Stomach (tissue), 9 donors: Measurements from ENCODE around the gene BBS7. TPM values are rescaled to one million over a fixed set of nuclear protein-coding genes. Genes with fewer than 3 reads are reported as not detected.

Source experiments
- DNase-seq, 2 donors: peaks; one replicate each; pipeline versions ENCODE4 v3.0.0 to v3.0.0-alpha.2; 2013 to 2019
- H3K27ac ChIP-seq, 5 donors: fragments of 200-600 bp in 4 of 5; sonication (generic) in 4 of 5; one replicate each; pipeline ENCODE4 v1.5.1; 2013 to 2019; ENCODE audit warnings: mild to moderate bottlenecking in 1 of 5, moderate library complexity in 1 of 5
- H3K27me3 ChIP-seq, 3 donors: fragments of 200-600 bp; sonication (generic); one replicate each; pipeline ENCODE4 v1.5.1; 2017 to 2019; ENCODE audit warnings: mixed run types in 1 of 3
- H3K36me3 ChIP-seq, 4 donors: fragments of 200-600 bp; sonication (generic); 1 replicate in 3 of 4; 2 replicates in 1 of 4; pipeline ENCODE4 v1.5.1; 2016 to 2019
- H3K4me1 ChIP-seq, 4 donors: fragments of 200-600 bp; sonication (generic); one replicate each; pipeline ENCODE4 v1.5.1; 2016 to 2019
- H3K4me3 ChIP-seq, 4 donors: fragments of 200-600 bp; sonication (generic) in 3 of 4; one replicate each; pipeline ENCODE4 v1.5.1; 2016 to 2019; ENCODE audit warnings: mild to moderate bottlenecking in 1 of 4
- H3K9me3 ChIP-seq, 4 donors: fragments of 200-600 bp; sonication (generic); one replicate each; pipeline ENCODE4 v1.5.1; 2016 to 2019
- EP300 ChIP-seq: sonication (generic); formaldehyde crosslinking; IDR thresholded peaks from one replicate; pipeline ENCODE4 v1.6.1; 2017; ENCODE audit warnings: antibody characterized with exemption
- POLR2A ChIP-seq, 4 donors: fragments of 450-650 bp; IDR thresholded peaks; one replicate each; pipeline ENCODE4 v1.6.1; 2016; ENCODE audit warnings: antibody characterized with exemption in 4 of 4, control low read depth in 2 of 4, mild to moderate bottlenecking in 1 of 4, moderate library complexity in 1 of 4
- POLR2AphosphoS5 ChIP-seq, 3 donors: sonication (generic); formaldehyde crosslinking; IDR thresholded peaks; one replicate each; pipeline ENCODE4 v1.6.1; 2016; ENCODE audit warnings: antibody characterized with exemption in 3 of 3
- WGBS, 5 donors: extraction: QIAGEN DNeasy Blood & Tissue Kit in 3 of 5; methylation state at CpG; one replicate each; pipeline versions ENCODE4 v1.1.5 to v1.1.7; 2013 to 2018; 5-methylcytosine and 5-hydroxymethylcytosine counted together
- intact Hi-C: fragments of 100-400 bp; cut with DNase I; formaldehyde crosslinking; loops from one replicate; pipeline ENCODE4 v1.15.1; 2023; ENCODE audit warnings: low total_unique reads
- polyA plus RNA-seq, 3 donors: library from polyadenylated mRNA; stranded (reverse); fragments of 200-250 nt; gene quantifications; one replicate each; pipeline ENCODE4 v1.2.3, GENCODE V29; 2013
- total RNA-seq, 5 donors: library from RNA; depleted of rRNA; stranded (reverse); fragments of >200 nt; gene quantifications; one replicate each; pipeline versions ENCODE4 v1.1.0 to v1.2.3, GENCODE V29; 2014 to 2016
- TF ChIP-seq, protein P1 (sequence below), 7 experiments: fragments of 450-650 bp in 4 of 7; fragments of 200-600 bp in 3 of 7; sonication (generic) in 3 of 7; IDR thresholded peaks; one replicate each; pipeline ENCODE4 v1.5.1; 2016 to 2019; ENCODE audit warnings: antibody characterized with exemption in 7 of 7, control low read depth in 2 of 7, mild to moderate bottlenecking in 1 of 7
- donor health status: healthy with polysubstance abuse.
- donor health status: Bipolar disorder and iron deficiency.
- donor health status: healthy.

The BBS7 gene
- total and polyA plus RNA-seq, 8 donors: 6.7 to 22.2 (median 12.7) TPM

DNA sequence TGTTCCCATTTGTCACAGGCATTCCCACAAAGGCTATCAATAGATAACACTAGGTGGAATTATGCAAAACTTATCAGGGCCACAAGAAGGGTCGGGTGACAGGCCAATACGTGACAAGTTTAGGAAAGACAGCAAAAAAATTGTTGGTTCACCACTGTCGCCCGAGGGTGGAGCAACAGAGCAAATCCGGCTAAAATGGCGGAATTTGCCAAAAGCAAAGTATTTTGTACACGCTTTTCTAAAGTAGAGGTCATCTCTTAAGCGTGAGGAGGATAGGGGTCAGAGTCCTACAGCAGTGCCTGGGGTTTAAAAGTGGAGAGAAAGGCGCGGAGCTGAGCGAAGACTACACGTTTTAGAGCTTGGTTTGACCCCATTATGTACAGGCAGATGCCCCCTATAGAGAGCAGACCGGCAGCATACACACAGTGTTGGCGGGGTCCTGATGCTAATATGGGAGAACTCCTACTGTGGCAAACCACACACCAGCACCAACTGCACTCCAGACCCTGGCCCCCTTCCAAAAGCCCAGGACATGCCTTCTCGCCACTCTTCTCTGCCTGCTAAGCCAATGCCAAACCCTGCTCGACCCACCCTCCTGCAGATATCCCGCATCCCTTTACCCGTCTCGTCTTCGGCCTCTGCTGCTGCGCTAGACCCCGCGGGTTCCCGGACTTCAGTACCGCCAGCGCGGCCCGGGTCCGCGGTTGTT, 47.3 kb downstream of the BBS7 start:
- peaks cover 0 to 39% (median 22%) of the 10 kb centered on the region in 4 donors for H3K36me3 ChIP-seq
- intact Hi-C loops: no loop called here
- peak overlapping the region; percentile 56 to 95 (median 70) for H3K4me3 ChIP-seq
- H3K9me3 ChIP-seq: no peaks in the 10 kb centered on the region
- H3K27ac ChIP-seq: peak overlapping the region in 3 of 5 donors; percentile 76 to 85 (median 80)
- no peaks in the 10 kb centered on the region for H3K27me3 ChIP-seq
- DNase-seq: peak; percentile 25 to 48
- WGBS, 5 donors: 0 to 2% (median 1%) methylated on average over 30 of the region's 30 CpGs
- TF ChIP-seq POLR2AphosphoS5 (IDR thresholded peaks at IDR 0.05) (no peak), EP300 (no peak), POLR2A (IDR thresholded peaks at IDR 0.05) (no peak)
- TF ChIP-seq, protein P1, sequence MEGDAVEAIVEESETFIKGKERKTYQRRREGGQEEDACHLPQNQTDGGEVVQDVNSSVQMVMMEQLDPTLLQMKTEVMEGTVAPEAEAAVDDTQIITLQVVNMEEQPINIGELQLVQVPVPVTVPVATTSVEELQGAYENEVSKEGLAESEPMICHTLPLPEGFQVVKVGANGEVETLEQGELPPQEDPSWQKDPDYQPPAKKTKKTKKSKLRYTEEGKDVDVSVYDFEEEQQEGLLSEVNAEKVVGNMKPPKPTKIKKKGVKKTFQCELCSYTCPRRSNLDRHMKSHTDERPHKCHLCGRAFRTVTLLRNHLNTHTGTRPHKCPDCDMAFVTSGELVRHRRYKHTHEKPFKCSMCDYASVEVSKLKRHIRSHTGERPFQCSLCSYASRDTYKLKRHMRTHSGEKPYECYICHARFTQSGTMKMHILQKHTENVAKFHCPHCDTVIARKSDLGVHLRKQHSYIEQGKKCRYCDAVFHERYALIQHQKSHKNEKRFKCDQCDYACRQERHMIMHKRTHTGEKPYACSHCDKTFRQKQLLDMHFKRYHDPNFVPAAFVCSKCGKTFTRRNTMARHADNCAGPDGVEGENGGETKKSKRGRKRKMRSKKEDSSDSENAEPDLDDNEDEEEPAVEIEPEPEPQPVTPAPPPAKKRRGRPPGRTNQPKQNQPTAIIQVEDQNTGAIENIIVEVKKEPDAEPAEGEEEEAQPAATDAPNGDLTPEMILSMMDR (IDR thresholded peaks at IDR 0.05): no peak
- peaks cover 9 to 33% (median 16%) of the 10 kb centered on the region in 4 donors for H3K4me1 ChIP-seq

DNA sequence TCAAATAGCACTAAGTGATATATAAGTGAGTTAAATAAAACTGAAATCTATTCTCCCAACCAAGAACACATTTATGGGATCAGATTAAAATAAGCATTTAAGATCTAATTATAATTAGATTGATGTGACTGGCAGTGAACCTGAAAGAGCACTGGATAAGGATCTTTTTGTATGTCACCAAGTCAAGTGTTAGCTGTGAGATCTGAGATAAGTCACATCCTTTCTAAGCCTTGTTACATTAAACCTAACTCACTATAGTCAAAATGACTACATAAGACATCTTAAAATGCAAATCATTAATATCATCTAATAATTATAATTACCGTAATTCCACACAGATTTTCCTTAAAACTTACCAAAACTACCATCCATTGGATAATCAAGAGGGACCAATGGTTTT, 48.2 kb downstream of the BBS7 start:
- Histone ChIP-seq H3K36me3 (peaks cover 0 to 40% (median 22%) of the 10 kb centered on the region in 4 donors), H3K4me1 (peaks cover 9 to 33% (median 16%) of the 10 kb centered on the region in 4 donors), H3K4me3 (peak overlapping the region in 2 of 4 donors; percentile 66 to 73), H3K27me3 (no peaks in the 10 kb centered on the region), H3K27ac (no peak overlapping the region), H3K9me3 (no peaks in the 10 kb centered on the region)
- WGBS, 5 donors: 74 to 89% (median 88%) methylated on average over 1 of the region's 1 CpG
- TF ChIP-seq, protein P1 (IDR thresholded peaks at IDR 0.05): no peak
- TF ChIP-seq POLR2A (IDR thresholded peaks at IDR 0.05) (no peak), EP300 (no peak), POLR2AphosphoS5 (IDR thresholded peaks at IDR 0.05) (no peak)
- intact Hi-C loops: no loop called here
- DNase-seq: no peak

DNA sequence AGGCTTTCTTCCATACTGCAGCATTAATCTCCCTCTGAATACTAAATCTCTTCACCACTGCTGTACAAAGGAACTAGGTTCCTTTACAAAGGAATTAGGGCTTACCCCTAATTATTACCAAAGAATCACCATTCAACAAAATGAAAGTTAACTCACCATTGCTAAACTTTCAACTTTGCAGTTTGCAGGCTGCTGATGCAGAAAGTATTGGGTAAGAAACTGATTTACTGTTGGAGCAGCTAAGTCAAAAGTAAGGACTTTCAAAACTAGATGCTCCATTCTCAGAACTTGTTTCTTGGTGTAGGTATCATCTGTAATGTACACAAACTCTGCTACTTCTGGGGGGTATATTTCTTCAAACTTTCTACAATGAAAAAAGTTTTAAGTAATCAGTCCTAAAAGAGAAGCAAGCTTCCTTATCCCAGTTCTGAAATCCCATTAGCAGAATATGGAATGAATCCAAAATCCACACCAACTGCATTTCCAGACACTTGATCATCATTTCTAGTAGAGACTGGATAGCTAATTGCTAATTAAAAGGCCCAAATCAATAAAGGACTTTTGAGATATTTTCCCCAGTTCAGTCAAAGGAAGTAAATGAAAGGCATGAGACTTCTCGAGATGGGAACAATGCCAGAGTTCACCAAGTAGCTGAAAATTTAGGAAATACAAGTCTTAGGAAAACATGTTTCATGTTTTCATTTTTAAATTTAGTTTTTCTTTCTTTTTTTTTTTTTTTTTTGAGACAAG, 50.9 kb downstream of the BBS7 start:
- TF ChIP-seq EP300: no peak
- no peak for TF ChIP-seq POLR2AphosphoS5 (IDR thresholded peaks at IDR 0.05)
- TF ChIP-seq POLR2A (IDR thresholded peaks at IDR 0.05): no peak
- TF ChIP-seq, protein P1 (IDR thresholded peaks at IDR 0.05): no peak
- no peaks in the 10 kb centered on the region for H3K27me3 ChIP-seq
- H3K36me3 ChIP-seq: peaks cover 9 to 56% (median 48%) of the 10 kb centered on the region in 4 donors
- no peak for DNase-seq
- H3K27ac ChIP-seq: no peak overlapping the region
- H3K4me1 ChIP-seq: peaks cover 9 to 27% (median 12%) of the 10 kb centered on the region in 4 donors
- no peak overlapping the region for H3K4me3 ChIP-seq
- no peaks in the 10 kb centered on the region for H3K9me3 ChIP-seq
- WGBS, 5 donors: 57 to 86% (median 80%) methylated on average over 1 of the region's 1 CpG
- intact Hi-C loops: no loop called here

DNA sequence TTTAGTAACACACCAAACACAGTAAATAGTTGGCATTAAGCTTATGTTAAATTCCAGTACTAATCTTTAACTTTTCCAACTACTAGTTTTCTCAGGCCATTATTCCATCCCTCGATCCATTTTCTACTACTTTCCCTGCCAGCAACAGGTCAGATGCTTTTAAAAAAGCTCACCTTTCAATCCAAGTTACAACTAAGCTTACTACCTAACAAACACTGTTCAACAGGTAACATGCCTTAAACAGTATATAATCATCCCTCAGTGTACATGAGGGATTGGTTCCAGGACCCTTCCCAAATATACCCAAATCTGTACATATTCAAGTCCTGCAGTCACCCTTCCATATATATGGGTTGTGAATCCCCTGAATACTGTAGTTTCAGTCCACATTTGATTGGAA, 52.1 kb downstream of the BBS7 start:
- Histone ChIP-seq H3K9me3 (no peaks in the 10 kb centered on the region), H3K4me1 (peaks cover 5 to 21% (median 7%) of the 10 kb centered on the region in 4 donors), H3K4me3 (no peak overlapping the region), H3K36me3 (peaks cover 19 to 68% (median 60%) of the 10 kb centered on the region in 4 donors), H3K27ac (no peak overlapping the region), H3K27me3 (no peaks in the 10 kb centered on the region)
- no peak for TF ChIP-seq POLR2AphosphoS5 (IDR thresholded peaks at IDR 0.05)
- no peak for TF ChIP-seq POLR2A (IDR thresholded peaks at IDR 0.05)
- TF ChIP-seq, protein P1 (IDR thresholded peaks at IDR 0.05): no peak
- 37 to 91% (median 49%) methylated on average over 1 of the region's 1 CpG for WGBS, 5 donors
- no peak for DNase-seq
- intact Hi-C loops: no loop called here
